Skeletal muscle cell (primary cell): ENCODE results near the gene ACTR6.
"Not testable (repeated sequence)": the region's sequence is repeated elsewhere in the genome, so short reads cannot be mapped to it uniquely, and the experiment has no call there.

Experiments used
- DNase-seq: peaks from one replicate; pipeline ENCODE4 v3.0.0-alpha.2; 2010; ENCODE audit warnings: low read depth
- H3K4me3 ChIP-seq: 2 replicates; pipeline ENCODE4 v1.5.1; 2011; ENCODE audit warnings: low read depth, mild to moderate bottlenecking, control low read depth, low read length, moderate library complexity

The ACTR6 gene

GRCh38 chr12:100214518-100214917 lies 13.9 kb downstream of the ACTR6 start:
- H3K4me3 ChIP-seq: no peak overlapping the region
- DNase-seq: no peak

- H3K4me3 ChIP-seq: no peak overlapping the region
- no peak for DNase-seq
Observed at GRCh38 chr12:100215209-100215608, 14.6 kb downstream of the ACTR6 start.

- H3K4me3 ChIP-seq: no peak overlapping the region
- no peak for DNase-seq
Observed at GRCh38 chr12:100216337-100216736, 15.7 kb downstream of the ACTR6 start.

- no peak for DNase-seq
- H3K4me3 ChIP-seq: no peak overlapping the region
Observed at GRCh38 chr12:100219328-100220109, 18.9 kb downstream of the ACTR6 start.

- H3K4me3 ChIP-seq: no peak overlapping the region
- DNase-seq: no peak
Observed at GRCh38 chr12:100221523-100221922, 20.9 kb downstream of the ACTR6 start.

GRCh38 chr12:100222173-100222572 lies 21.6 kb downstream of the ACTR6 start:
- DNase-seq: not testable (repeated sequence)

GRCh38 chr12:100225491-100225890 lies 24.9 kb downstream of the ACTR6 start:
- H3K4me3 ChIP-seq: no peak overlapping the region
- no peak for DNase-seq

More at GRCh38 chr12:100222173-100222572, 21.6 kb downstream of the ACTR6 start:
- H3K4me3 ChIP-seq: not testable (repeated sequence)

- H3K4me3 ChIP-seq: no peak overlapping the region
- no peak for DNase-seq
Observed at GRCh38 chr12:100229036-100229635, 28.5 kb downstream of the ACTR6 start.

GRCh38 chr12:100229876-100230275 lies 29.3 kb downstream of the ACTR6 start:
- H3K4me3 ChIP-seq: no peak overlapping the region
- DNase-seq: no peak

- H3K4me3 ChIP-seq, DNase-seq: not testable (repeated sequence)
Observed at GRCh38 chr12:100231873-100232272, 31.3 kb downstream of the ACTR6 start.

- H3K4me3 ChIP-seq: no peak overlapping the region
- no peak for DNase-seq
Observed at GRCh38 chr12:100234166-100234565, 33.6 kb downstream of the ACTR6 start.

GRCh38 chr12:100234591-100235304 lies 34.1 kb downstream of the ACTR6 start:
- DNase-seq: no peak
- no peak overlapping the region for H3K4me3 ChIP-seq

GRCh38 chr12:100238801-100239200 lies 38.2 kb downstream of the ACTR6 start:
- no peak for DNase-seq
- H3K4me3 ChIP-seq: no peak overlapping the region

GRCh38 chr12:100239589-100239988 lies 39.0 kb downstream of the ACTR6 start:
- no peak overlapping the region for H3K4me3 ChIP-seq
- DNase-seq: no peak

GRCh38 chr12:100243137-100243536 lies 42.5 kb downstream of the ACTR6 start:
- DNase-seq: no peak
- no peak overlapping the region for H3K4me3 ChIP-seq

GRCh38 chr12:100247765-100248164 lies 47.1 kb downstream of the ACTR6 start:
- H3K4me3 ChIP-seq: no peak overlapping the region
- DNase-seq: no peak

- DNase-seq: no peak
- H3K4me3 ChIP-seq: no peak overlapping the region
Observed at GRCh38 chr12:100248886-100249285, 48.3 kb downstream of the ACTR6 start.

- no peak for DNase-seq
- H3K4me3 ChIP-seq: no peak overlapping the region
Observed at GRCh38 chr12:100249941-100250340, 49.3 kb downstream of the ACTR6 start.

GRCh38 chr12:100251917-100252316 lies 51.3 kb downstream of the ACTR6 start:
- no peak overlapping the region for H3K4me3 ChIP-seq
- no peak for DNase-seq

GRCh38 chr12:100253437-100253836 lies 52.8 kb downstream of the ACTR6 start:
- DNase-seq: no peak
- H3K4me3 ChIP-seq: no peak overlapping the region
